Measurements from ENCODE around the gene GPR171.
"Not testable (repeated sequence)": the region's sequence is repeated elsewhere in the genome, so short reads cannot be mapped to it uniquely, and the experiment has no call there.

Gene GPR171, protein sequence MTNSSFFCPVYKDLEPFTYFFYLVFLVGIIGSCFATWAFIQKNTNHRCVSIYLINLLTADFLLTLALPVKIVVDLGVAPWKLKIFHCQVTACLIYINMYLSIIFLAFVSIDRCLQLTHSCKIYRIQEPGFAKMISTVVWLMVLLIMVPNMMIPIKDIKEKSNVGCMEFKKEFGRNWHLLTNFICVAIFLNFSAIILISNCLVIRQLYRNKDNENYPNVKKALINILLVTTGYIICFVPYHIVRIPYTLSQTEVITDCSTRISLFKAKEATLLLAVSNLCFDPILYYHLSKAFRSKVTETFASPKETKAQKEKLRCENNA

DNA sequence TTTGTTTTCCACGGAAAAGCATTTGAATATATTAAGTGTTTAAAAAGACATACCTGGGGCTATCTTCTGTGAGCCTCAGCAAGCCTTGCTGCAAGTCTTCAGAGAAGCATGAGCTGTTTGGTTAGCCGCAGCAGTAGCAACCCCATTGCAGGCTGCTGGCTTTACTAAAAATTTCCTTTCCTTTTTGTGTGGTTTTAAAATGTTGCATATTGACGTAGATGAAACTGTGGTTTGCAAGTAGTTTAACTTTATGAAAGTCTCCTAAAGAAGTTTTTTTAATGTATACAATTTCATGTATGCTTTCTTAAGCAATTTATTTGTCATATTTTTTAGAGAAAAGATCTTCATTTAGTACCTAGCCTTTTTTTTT is at the start of gene GPR171:
Gene GPR171, minus strand, starts transcription at position 166 of the 370 bp plus-strand sequence. CDS start 3,830 bp downstream, outside the sequence.
- H3K4me1 ChIP-seq (ENCODE audit: control insufficient read depth, insufficient read depth, low read length) = no peaks in the 10 kb centered on the region
- no peaks in the 10 kb centered on the region for H3K36me3 ChIP-seq (ENCODE audit: control insufficient read depth, insufficient read depth, low read length)
- no peaks in the 10 kb centered on the region for H3K27me3 ChIP-seq (ENCODE audit: control insufficient read depth, insufficient read depth, low read length)
- no peak within 1 kb of the TSS for H3K9ac ChIP-seq (ENCODE audit: low read length)
- no peaks in the 10 kb centered on the region for H3K9me3 ChIP-seq (ENCODE audit: control insufficient read depth, insufficient read depth, low read depth, low read length)
- no peak within 1 kb of the TSS for H3K4me3 ChIP-seq (ENCODE audit: low read depth, low read length)
- no peak within 1 kb of the TSS for H3K27ac ChIP-seq (ENCODE audit: low read depth, low read length)

DNA sequence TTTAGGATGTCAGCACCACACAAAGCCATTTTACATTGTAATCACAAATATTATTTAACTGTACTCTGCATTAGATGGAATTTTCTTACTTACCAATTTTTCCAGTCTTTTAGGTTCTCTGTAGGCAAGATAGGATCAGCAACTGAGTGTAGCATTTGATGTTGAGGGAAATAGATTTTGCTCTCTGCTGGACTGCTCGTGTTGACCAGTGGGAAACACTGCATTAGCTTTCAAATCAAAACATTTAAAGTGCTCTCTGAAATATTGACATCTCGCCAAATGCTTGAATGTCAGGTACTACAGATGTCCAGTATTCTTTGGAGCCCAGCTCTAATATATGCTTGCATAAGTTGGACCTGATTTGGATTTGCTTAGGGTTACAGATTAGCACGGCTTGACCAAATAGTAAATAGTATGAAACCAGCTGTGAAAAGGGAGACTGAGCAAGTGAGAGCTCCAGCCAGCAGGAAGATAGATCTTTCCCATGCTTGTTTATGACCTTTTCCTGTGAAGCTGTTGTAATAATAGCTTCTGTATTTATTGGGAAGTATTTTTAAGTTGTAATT is 45.8 kb upstream of the GPR171 start:
- Histone ChIP-seq H3K27ac (ENCODE audit: low read depth, low read length) (no peak overlapping the region), H3K4me1 (ENCODE audit: control insufficient read depth, insufficient read depth, low read length) (no peaks in the 10 kb centered on the region)

DNA sequence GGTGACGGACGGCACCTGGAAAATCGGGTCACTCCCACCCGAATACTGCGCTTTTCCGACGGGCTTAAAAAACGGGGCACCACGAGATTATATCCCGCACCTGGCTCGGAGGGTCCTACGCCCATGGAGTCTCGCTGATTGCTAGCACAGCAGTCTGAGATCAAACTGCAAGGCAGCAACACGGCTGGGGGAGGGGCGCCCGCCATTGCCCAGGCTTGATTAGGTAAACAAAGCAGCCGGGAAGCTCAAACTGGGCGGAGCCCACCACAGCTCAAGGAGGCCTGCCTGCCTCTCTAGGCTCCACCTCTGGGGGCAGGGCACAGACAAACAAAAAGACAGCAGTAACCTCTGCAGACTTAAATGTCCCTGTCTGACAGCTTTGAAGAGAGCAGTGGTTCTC is 39.0 kb upstream of the GPR171 start:
- not testable (repeated sequence) for H3K9me3 ChIP-seq (ENCODE audit: control insufficient read depth, insufficient read depth, low read depth, low read length)

More for the DNA sequence above, 45.8 kb upstream of the GPR171 start:
- no peaks in the 10 kb centered on the region for H3K9me3 ChIP-seq (ENCODE audit: control insufficient read depth, insufficient read depth, low read depth, low read length)
- H3K36me3 ChIP-seq (ENCODE audit: control insufficient read depth, insufficient read depth, low read length) = no peaks in the 10 kb centered on the region
- no peaks in the 10 kb centered on the region for H3K27me3 ChIP-seq (ENCODE audit: control insufficient read depth, insufficient read depth, low read length)
- no peak overlapping the region for H3K4me3 ChIP-seq (ENCODE audit: low read depth, low read length)
- no peak overlapping the region for H3K9ac ChIP-seq (ENCODE audit: low read length)

DNA sequence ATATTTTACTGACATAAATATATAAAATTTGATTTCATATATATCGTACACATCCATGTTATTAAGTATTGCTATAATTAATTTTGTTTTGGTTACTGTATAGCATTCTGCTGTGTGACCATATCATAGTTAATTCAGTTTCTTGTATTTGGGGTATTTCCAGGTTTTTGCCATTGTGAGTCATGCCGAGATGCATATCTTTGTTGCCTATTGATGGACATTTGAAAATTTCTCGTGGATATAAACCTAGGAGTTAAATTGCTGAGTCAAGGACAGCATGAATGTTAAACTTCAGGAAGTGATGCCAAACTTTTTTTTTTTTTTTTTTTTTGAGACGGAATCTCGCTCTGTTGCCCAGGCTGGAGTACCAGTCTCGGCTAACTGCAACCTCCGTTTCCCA is 33.7 kb upstream of the GPR171 start:
- H3K9me3 ChIP-seq (ENCODE audit: control insufficient read depth, insufficient read depth, low read depth, low read length) = peaks cover 3% of the 10 kb centered on the region; the same call in 1 of the 2 replicates
- no peak overlapping the region for H3K4me3 ChIP-seq (ENCODE audit: low read depth, low read length)
- no peaks in the 10 kb centered on the region for H3K36me3 ChIP-seq (ENCODE audit: control insufficient read depth, insufficient read depth, low read length)
- no peaks in the 10 kb centered on the region for H3K27me3 ChIP-seq (ENCODE audit: control insufficient read depth, insufficient read depth, low read length)
- no peak overlapping the region for H3K27ac ChIP-seq (ENCODE audit: low read depth, low read length)
- no peak overlapping the region for H3K9ac ChIP-seq (ENCODE audit: low read length)
- 0 out of 2 replicates have a peak, but pooled peaks cover 4% of the 10 kb centered on the region for H3K4me1 ChIP-seq (ENCODE audit: control insufficient read depth, insufficient read depth, low read length)

More for the DNA sequence above, 39.0 kb upstream of the GPR171 start:
- not testable (repeated sequence) for H3K27ac ChIP-seq (ENCODE audit: low read depth, low read length); H3K4me1 ChIP-seq (ENCODE audit: control insufficient read depth, insufficient read depth, low read length); H3K36me3 ChIP-seq (ENCODE audit: control insufficient read depth, insufficient read depth, low read length); H3K4me3 ChIP-seq (ENCODE audit: low read depth, low read length); H3K9ac ChIP-seq (ENCODE audit: low read length); H3K27me3 ChIP-seq (ENCODE audit: control insufficient read depth, insufficient read depth, low read length)

DNA sequence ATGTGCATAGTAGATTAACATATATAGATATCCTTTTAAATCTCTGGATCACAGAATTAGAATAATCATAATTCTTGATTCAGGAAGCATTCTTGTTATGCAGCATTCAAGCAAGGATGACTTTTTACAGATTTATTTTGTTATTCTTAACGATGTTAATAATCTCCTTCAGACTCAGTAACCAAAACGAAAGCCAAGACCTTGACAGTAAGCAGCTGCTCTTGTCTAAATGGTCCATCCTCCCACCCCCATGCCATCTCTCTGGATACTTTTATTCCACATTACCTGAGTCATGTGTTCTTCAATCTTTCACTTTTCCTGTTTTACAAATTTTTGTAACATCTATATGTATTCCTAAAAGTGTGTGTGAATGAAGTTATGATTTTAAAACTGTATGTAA is 33.3 kb upstream of the GPR171 start:
- peaks cover 1% of the 10 kb centered on the region; the same call in 1 of the 2 replicates for H3K9me3 ChIP-seq (ENCODE audit: control insufficient read depth, insufficient read depth, low read depth, low read length)
- no peak overlapping the region for H3K9ac ChIP-seq (ENCODE audit: low read length)
- H3K27ac ChIP-seq (ENCODE audit: low read depth, low read length) = no peak overlapping the region
- 0 out of 2 replicates have a peak, but pooled peaks cover 4% of the 10 kb centered on the region for H3K4me1 ChIP-seq (ENCODE audit: control insufficient read depth, insufficient read depth, low read length)
- no peaks in the 10 kb centered on the region for H3K27me3 ChIP-seq (ENCODE audit: control insufficient read depth, insufficient read depth, low read length)
- H3K36me3 ChIP-seq (ENCODE audit: control insufficient read depth, insufficient read depth, low read length) = no peaks in the 10 kb centered on the region
- no peak overlapping the region for H3K4me3 ChIP-seq (ENCODE audit: low read depth, low read length)

DNA sequence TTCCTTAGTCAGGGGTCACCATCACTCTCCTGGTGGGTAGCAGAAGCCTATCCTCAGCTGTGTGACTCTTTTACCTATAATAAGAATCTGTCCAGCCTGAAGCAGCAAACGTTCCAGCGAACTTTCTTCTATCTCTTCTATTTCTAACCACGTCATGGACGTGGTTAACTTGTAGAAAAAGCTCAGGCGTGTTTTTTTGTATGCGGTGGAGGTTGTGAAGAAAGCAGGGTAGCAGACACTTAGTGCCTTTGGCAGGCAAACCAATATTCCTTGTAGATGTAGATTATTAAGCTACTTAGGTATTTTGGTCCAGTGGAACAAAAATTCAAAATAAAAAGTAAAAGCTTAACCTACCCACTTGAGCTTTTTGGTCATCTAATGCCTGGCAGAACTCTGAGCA is 31.8 kb upstream of the GPR171 start:
- Histone ChIP-seq H3K4me3 (ENCODE audit: low read depth, low read length) (no peak overlapping the region), H3K4me1 (ENCODE audit: control insufficient read depth, insufficient read depth, low read length) (peaks cover 11% of the 10 kb centered on the region), H3K9ac (ENCODE audit: low read length) (no peak overlapping the region), H3K36me3 (ENCODE audit: control insufficient read depth, insufficient read depth, low read length) (no peaks in the 10 kb centered on the region), H3K27ac (ENCODE audit: low read depth, low read length) (no peak overlapping the region), H3K27me3 (ENCODE audit: control insufficient read depth, insufficient read depth, low read length) (no peaks in the 10 kb centered on the region), H3K9me3 (ENCODE audit: control insufficient read depth, insufficient read depth, low read depth, low read length) (no peaks in the 10 kb centered on the region)

DNA sequence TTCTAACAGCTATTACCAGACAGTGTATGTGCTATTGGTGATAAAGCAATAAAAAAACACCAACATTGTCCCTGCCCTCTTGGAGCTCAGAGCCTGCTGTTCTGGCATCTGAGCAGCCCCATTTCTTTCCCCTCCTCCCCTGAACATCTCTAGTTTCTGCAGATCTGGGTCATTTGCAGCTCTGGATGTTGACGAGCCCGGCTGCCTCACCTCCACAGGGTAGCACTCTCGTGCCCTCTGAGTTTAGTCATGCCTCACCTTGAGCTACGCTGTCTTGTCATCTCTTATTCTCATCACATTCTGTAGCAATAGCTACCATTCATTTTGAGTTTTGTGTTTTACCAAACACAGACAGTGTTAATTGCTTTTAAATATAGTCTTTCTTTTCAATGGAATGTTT is 30.0 kb upstream of the GPR171 start:
- Histone ChIP-seq H3K36me3 (ENCODE audit: control insufficient read depth, insufficient read depth, low read length) (no peaks in the 10 kb centered on the region), H3K4me3 (ENCODE audit: low read depth, low read length) (no peak overlapping the region), H3K9me3 (ENCODE audit: control insufficient read depth, insufficient read depth, low read depth, low read length) (no peaks in the 10 kb centered on the region), H3K4me1 (ENCODE audit: control insufficient read depth, insufficient read depth, low read length) (peaks cover 21% of the 10 kb centered on the region), H3K27me3 (ENCODE audit: control insufficient read depth, insufficient read depth, low read length) (no peaks in the 10 kb centered on the region), H3K9ac (ENCODE audit: low read length) (no peak overlapping the region), H3K27ac (ENCODE audit: low read depth, low read length) (no peak overlapping the region)

DNA sequence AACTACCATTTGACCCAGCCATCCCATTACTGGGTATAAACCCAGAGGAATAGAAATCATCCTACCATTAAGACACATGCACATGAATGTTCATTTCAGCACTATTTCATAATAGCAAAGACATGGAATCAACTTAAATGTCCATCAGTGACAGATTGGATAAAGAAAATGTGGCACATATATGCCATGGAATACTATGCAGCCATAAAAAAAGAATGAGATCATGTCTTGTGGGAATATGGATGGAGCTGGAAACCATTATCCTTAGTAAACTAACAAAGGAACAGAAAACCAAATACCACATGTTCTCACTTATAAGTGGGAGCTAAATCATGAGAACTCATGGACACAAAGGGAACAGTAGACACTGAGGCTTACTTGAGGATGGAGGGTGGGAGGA is 29.4 kb upstream of the GPR171 start:
- not testable (repeated sequence) for H3K27me3 ChIP-seq (ENCODE audit: control insufficient read depth, insufficient read depth, low read length); H3K36me3 ChIP-seq (ENCODE audit: control insufficient read depth, insufficient read depth, low read length); H3K4me3 ChIP-seq (ENCODE audit: low read depth, low read length); H3K9me3 ChIP-seq (ENCODE audit: control insufficient read depth, insufficient read depth, low read depth, low read length); H3K9ac ChIP-seq (ENCODE audit: low read length); H3K27ac ChIP-seq (ENCODE audit: low read depth, low read length)
- peaks cover 23% of the 10 kb centered on the region for H3K4me1 ChIP-seq (ENCODE audit: control insufficient read depth, insufficient read depth, low read length)

DNA sequence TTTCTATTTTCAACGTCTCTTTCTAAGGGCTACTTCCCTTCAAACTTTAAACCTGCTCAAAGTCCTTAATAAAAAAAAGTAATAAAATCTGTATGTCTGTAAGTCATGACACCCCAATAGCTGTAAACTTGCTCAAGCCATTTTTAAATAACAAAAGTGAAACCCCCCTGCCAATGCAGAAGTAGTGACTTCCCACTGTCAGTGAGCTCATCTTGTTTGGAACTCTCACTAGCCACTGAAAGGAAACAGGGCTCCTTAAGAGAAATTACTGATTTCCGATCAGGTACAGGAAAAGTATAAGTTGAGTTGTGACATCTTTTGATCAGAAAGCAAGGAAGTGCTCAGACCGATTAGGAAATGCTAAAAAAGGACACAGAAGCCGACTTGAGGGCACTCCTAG is 27.6 kb upstream of the GPR171 start:
- H3K9ac ChIP-seq (ENCODE audit: low read length) = no peak overlapping the region
- H3K4me1 ChIP-seq (ENCODE audit: control insufficient read depth, insufficient read depth, low read length) = peaks cover 23% of the 10 kb centered on the region
- no peaks in the 10 kb centered on the region for H3K27me3 ChIP-seq (ENCODE audit: control insufficient read depth, insufficient read depth, low read length)
- no peaks in the 10 kb centered on the region for H3K36me3 ChIP-seq (ENCODE audit: control insufficient read depth, insufficient read depth, low read length)
- H3K4me3 ChIP-seq (ENCODE audit: low read depth, low read length) = no peak overlapping the region
- H3K27ac ChIP-seq (ENCODE audit: low read depth, low read length) = no peak overlapping the region
- H3K9me3 ChIP-seq (ENCODE audit: control insufficient read depth, insufficient read depth, low read depth, low read length) = no peaks in the 10 kb centered on the region

DNA sequence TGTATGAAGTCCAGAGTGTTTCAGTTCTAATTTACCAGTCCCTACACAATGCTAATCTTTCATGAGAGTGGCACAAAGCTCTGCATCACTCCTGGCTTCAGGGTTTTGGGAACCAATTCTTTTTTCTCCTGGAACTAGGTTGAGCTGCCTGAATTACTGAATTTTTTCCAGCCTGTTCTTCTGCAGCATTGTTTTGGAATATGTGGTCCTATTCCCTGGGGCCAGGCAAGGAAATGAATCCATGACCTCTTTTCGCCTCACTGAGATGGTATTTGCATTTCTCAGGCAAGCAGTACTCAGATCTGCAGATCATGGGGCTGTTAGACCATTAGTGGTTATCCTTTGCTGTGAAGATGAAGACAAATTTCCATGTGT is 25.6 kb upstream of the GPR171 start:
- Histone ChIP-seq H3K4me1 (ENCODE audit: control insufficient read depth, insufficient read depth, low read length) (peaks cover 19% of the 10 kb centered on the region), H3K4me3 (ENCODE audit: low read depth, low read length) (no peak overlapping the region), H3K27me3 (ENCODE audit: control insufficient read depth, insufficient read depth, low read length) (no peaks in the 10 kb centered on the region), H3K9ac (ENCODE audit: low read length) (no peak overlapping the region), H3K36me3 (ENCODE audit: control insufficient read depth, insufficient read depth, low read length) (no peaks in the 10 kb centered on the region), H3K27ac (ENCODE audit: low read depth, low read length) (0 out of 2 replicates have a peak overlapping the region, but pooled peaks have one; percentile 39), H3K9me3 (ENCODE audit: control insufficient read depth, insufficient read depth, low read depth, low read length) (no peaks in the 10 kb centered on the region)

DNA sequence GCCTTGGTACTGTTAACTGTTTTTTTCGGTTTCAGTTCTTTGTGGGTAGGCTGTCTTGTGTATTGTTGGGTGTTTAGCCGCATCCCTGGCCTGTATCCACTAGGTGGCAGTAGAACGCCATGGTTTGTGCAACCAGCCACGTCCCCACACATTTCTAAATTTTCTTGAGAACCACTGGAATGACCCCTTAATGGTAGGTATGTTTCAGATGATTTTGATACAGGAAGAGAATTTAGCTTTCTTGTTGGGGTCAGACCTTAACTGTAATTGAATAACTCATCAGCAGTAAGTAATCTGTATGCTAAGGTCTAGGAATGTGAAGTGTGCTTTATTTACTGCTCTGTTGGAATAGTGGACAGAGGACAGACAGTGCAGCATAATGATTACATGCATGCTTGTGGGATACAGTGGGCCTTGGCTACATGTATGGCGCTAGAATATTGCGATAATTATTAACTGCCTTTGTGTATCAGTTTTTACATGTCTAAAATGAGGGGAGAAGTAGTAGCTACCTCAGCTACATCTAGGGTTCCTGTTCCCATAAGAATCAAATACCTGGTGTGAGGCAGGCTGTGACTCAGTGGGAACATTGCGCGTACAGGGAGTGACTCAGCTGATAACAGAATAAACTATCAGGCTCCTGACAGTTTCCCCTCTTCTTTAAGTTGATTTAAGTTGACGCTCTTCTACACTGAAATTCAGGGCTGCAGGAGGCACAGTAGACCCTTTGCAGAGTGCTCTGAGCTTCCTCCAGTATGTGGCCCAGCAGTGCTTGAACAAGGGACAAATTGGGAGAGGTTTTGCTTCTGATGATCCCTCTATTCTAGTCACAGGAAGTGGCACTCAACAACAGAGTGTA is 25.0 kb upstream of the GPR171 start:
- no peak overlapping the region for H3K4me3 ChIP-seq (ENCODE audit: low read depth, low read length)
- H3K4me1 ChIP-seq (ENCODE audit: control insufficient read depth, insufficient read depth, low read length) = peaks cover 19% of the 10 kb centered on the region
- no peak overlapping the region for H3K9ac ChIP-seq (ENCODE audit: low read length)

More for the DNA sequence above, 25.0 kb upstream of the GPR171 start:
- Histone ChIP-seq H3K27me3 (ENCODE audit: control insufficient read depth, insufficient read depth, low read length) (no peaks in the 10 kb centered on the region), H3K36me3 (ENCODE audit: control insufficient read depth, insufficient read depth, low read length) (no peaks in the 10 kb centered on the region), H3K9me3 (ENCODE audit: control insufficient read depth, insufficient read depth, low read depth, low read length) (no peaks in the 10 kb centered on the region), H3K27ac (ENCODE audit: low read depth, low read length) (peak overlapping the region; percentile 39; the same call in 1 of the 2 replicates)
